ENCODE data around the gene POP4.

POP4 gene

DNA sequence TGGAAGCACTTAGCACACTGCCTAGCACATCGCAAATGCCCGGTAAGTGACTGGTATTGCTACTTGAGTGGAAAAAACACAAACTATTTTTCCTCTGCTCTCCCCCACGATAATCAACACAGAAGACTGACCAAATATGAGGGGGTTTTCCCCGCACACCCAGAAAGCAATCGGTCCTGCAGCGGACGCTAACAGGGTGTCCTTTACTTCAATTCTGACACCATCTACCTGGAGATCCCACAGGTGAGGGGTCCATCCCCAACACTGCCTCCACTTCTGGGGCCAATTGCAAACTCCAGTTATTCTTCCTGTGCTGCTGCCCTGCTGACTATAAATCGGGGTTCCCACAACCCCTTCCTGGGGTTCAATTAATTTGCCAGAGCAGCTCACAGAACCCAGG, 33.0 kb downstream of the POP4 start:
- Histone ChIP-seq H3K36me3 (ENCODE audit: control insufficient read depth in 1 of 2, insufficient read depth in 2 of 2, low read length in 2 of 2) (no peaks in the 10 kb centered on the region), H3K4me1 (ENCODE audit: control insufficient read depth in 1 of 2, insufficient read depth in 2 of 2, low read length in 2 of 2) (peaks cover 0 to 6% of the 10 kb centered on the region in 2 donors), H3K9me3 (ENCODE audit: control insufficient read depth in 1 of 2, low read length in 2 of 2) (no peaks in the 10 kb centered on the region), H3K4me3 (ENCODE audit: low read depth in 1 of 2, low read length in 2 of 2) (no peak overlapping the region), H3K27me3 (ENCODE audit: low read depth, low read length) (no peaks in the 10 kb centered on the region), H3K27ac (ENCODE audit: low read length) (no peak overlapping the region)

GRCh38 chr19:29640231-29640630, 34.1 kb downstream of the POP4 start:
- Histone ChIP-seq H3K4me1 (ENCODE audit: control insufficient read depth in 1 of 2, insufficient read depth in 2 of 2, low read length in 2 of 2) (peaks cover 0 to 9% of the 10 kb centered on the region in 2 donors), H3K27me3 (ENCODE audit: low read depth, low read length) (no peaks in the 10 kb centered on the region), H3K9me3 (ENCODE audit: control insufficient read depth in 1 of 2, low read length in 2 of 2) (no peaks in the 10 kb centered on the region), H3K4me3 (ENCODE audit: low read depth in 1 of 2, low read length in 2 of 2) (no peak overlapping the region), H3K27ac (ENCODE audit: low read length) (no peak overlapping the region), H3K36me3 (ENCODE audit: control insufficient read depth in 1 of 2, insufficient read depth in 2 of 2, low read length in 2 of 2) (no peaks in the 10 kb centered on the region)

GRCh38 chr19:29641597-29641996, 35.5 kb downstream of the POP4 start:
- Histone ChIP-seq H3K4me1 (ENCODE audit: control insufficient read depth in 1 of 2, insufficient read depth in 2 of 2, low read length in 2 of 2) (peaks cover 0 to 17% of the 10 kb centered on the region in 2 donors), H3K9me3 (ENCODE audit: control insufficient read depth in 1 of 2, low read length in 2 of 2) (no peaks in the 10 kb centered on the region), H3K36me3 (ENCODE audit: control insufficient read depth in 1 of 2, insufficient read depth in 2 of 2, low read length in 2 of 2) (no peaks in the 10 kb centered on the region), H3K4me3 (ENCODE audit: low read depth in 1 of 2, low read length in 2 of 2) (no peak overlapping the region), H3K27me3 (ENCODE audit: low read depth, low read length) (no peaks in the 10 kb centered on the region), H3K27ac (ENCODE audit: low read length) (no peak overlapping the region)

DNA sequence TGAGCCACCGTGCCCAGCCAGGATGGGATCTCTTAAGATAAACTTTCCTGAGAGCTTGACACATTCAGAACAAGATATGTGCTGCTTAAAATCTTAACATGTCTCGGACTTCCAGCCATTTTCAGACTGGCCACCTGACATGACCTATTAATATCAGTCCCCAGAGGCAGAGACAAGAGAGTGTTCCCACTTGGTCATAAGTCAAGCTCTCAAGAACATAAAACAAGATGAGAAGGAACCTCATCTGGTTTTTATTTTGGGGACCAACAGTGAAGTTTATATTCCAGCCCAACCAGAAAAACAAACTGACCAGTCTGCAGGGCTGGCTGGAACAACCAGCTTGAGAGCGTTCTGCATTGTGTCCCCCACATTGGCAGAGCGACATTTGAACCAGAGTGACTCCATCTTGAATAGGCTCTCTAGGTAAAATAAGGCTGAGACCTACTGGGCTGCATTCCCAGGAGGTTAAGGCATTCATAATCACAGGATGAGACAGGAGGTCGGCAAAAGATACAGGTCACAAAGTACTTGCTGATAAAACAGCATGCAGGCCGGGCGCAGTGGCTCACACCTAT, 37.4 kb downstream of the POP4 start:
- no peaks in the 10 kb centered on the region for H3K9me3 ChIP-seq (ENCODE audit: control insufficient read depth in 1 of 2, low read length in 2 of 2)
- H3K4me1 ChIP-seq (ENCODE audit: control insufficient read depth in 1 of 2, insufficient read depth in 2 of 2, low read length in 2 of 2) = peaks cover 0 to 10% of the 10 kb centered on the region in 2 donors
- no peak overlapping the region for H3K4me3 ChIP-seq (ENCODE audit: low read depth in 1 of 2, low read length in 2 of 2)
- H3K27ac ChIP-seq (ENCODE audit: low read length) = no peak overlapping the region
- no peaks in the 10 kb centered on the region for H3K27me3 ChIP-seq (ENCODE audit: low read depth, low read length)
- no peaks in the 10 kb centered on the region for H3K36me3 ChIP-seq (ENCODE audit: control insufficient read depth in 1 of 2, insufficient read depth in 2 of 2, low read length in 2 of 2)

DNA sequence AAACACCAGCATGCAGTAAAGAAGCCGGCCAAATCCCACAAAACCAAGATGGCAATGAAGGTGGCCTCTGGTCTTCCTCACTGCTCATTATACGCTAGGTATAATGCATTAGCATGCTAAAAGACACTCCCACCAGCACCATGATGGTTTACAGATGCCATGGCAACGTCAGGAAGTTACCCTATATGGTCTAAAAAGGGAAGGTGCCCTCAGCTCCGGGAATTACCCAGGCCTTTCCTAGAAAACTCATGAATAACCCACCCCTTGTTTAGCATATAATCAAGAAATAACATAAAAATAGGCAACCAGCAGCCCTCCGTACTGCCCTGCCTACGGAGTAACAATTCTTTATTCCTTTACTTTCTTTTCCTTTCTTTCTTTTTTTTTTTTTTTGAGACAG, 38.1 kb downstream of the POP4 start:
- no peaks in the 10 kb centered on the region for H3K9me3 ChIP-seq (ENCODE audit: control insufficient read depth in 1 of 2, low read length in 2 of 2)
- H3K4me1 ChIP-seq (ENCODE audit: control insufficient read depth in 1 of 2, insufficient read depth in 2 of 2, low read length in 2 of 2) = peaks cover 0 to 10% of the 10 kb centered on the region in 2 donors
- H3K27ac ChIP-seq (ENCODE audit: low read length) = no peak overlapping the region
- no peaks in the 10 kb centered on the region for H3K27me3 ChIP-seq (ENCODE audit: low read depth, low read length)
- H3K36me3 ChIP-seq (ENCODE audit: control insufficient read depth in 1 of 2, insufficient read depth in 2 of 2, low read length in 2 of 2) = no peaks in the 10 kb centered on the region
- H3K4me3 ChIP-seq (ENCODE audit: low read depth in 1 of 2, low read length in 2 of 2) = no peak overlapping the region

DNA sequence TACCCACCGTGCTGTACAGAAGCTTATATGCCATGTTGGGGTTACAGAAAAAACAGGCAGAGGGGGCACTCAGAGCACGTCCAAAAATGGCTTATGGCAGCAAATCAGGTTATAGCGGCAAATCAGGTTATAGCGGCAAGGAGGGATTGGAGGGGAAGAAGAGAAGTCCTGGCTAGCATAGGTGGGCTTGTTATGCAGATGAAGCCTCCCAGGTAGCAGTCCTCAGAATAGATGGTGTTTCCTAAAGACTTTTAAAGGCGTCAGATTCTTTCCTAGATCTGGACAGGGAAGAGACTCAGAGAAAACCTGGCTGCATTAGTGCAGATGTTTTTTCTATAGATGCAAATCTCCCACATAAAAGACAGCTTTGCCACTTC, 39.4 kb downstream of the POP4 start:
- Histone ChIP-seq H3K4me1 (ENCODE audit: control insufficient read depth in 1 of 2, insufficient read depth in 2 of 2, low read length in 2 of 2) (peaks cover 0 to 10% of the 10 kb centered on the region in 2 donors), H3K36me3 (ENCODE audit: control insufficient read depth in 1 of 2, insufficient read depth in 2 of 2, low read length in 2 of 2) (no peaks in the 10 kb centered on the region), H3K4me3 (ENCODE audit: low read depth in 1 of 2, low read length in 2 of 2) (no peak overlapping the region), H3K9me3 (ENCODE audit: control insufficient read depth in 1 of 2, low read length in 2 of 2) (no peaks in the 10 kb centered on the region), H3K27me3 (ENCODE audit: low read depth, low read length) (no peaks in the 10 kb centered on the region), H3K27ac (ENCODE audit: low read length) (no peak overlapping the region)

DNA sequence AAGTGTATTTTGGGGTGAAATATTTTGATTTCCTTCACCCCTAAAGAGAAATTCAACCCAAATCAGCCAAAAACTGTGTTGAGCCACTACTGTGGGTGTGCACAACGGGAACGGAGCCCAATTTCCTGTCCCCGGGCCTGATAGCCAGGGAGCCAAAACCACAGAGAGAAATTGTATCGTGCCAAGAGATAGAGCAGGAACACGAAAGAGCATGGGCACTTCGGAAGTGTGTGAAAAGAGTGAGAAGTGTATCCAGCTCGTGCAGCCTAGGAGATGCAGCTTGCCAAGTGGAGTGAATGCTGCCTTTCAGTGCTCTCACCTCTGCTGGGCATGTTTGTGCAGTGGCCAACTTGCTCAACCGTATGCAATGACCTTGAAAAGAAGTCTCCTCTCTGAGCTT, 39.8 kb downstream of the POP4 start:
- Histone ChIP-seq H3K9me3 (ENCODE audit: control insufficient read depth in 1 of 2, low read length in 2 of 2) (no peaks in the 10 kb centered on the region), H3K4me1 (ENCODE audit: control insufficient read depth in 1 of 2, insufficient read depth in 2 of 2, low read length in 2 of 2) (peaks cover 0 to 10% of the 10 kb centered on the region in 2 donors), H3K27ac (ENCODE audit: low read length) (no peak overlapping the region), H3K4me3 (ENCODE audit: low read depth in 1 of 2, low read length in 2 of 2) (no peak overlapping the region), H3K36me3 (ENCODE audit: control insufficient read depth in 1 of 2, insufficient read depth in 2 of 2, low read length in 2 of 2) (no peaks in the 10 kb centered on the region), H3K27me3 (ENCODE audit: low read depth, low read length) (no peaks in the 10 kb centered on the region)

GRCh38 chr19:29650772-29651387, 44.8 kb downstream of the POP4 start:
- H3K36me3 ChIP-seq (ENCODE audit: control insufficient read depth in 1 of 2, insufficient read depth in 2 of 2, low read length in 2 of 2) = no peaks in the 10 kb centered on the region

GRCh38 chr19:29651622-29652394, 45.7 kb downstream of the POP4 start:
- no peaks in the 10 kb centered on the region for H3K4me1 ChIP-seq (ENCODE audit: control insufficient read depth in 1 of 2, insufficient read depth in 2 of 2, low read length in 2 of 2)
- no peaks in the 10 kb centered on the region for H3K36me3 ChIP-seq (ENCODE audit: control insufficient read depth in 1 of 2, insufficient read depth in 2 of 2, low read length in 2 of 2)
- no peak overlapping the region for H3K27ac ChIP-seq (ENCODE audit: low read length)
- H3K9me3 ChIP-seq (ENCODE audit: control insufficient read depth in 1 of 2, low read length in 2 of 2) = peaks cover 0 to 2% of the 10 kb centered on the region in 2 donors
- H3K27me3 ChIP-seq (ENCODE audit: low read depth, low read length) = no peaks in the 10 kb centered on the region
- H3K4me3 ChIP-seq (ENCODE audit: low read depth in 1 of 2, low read length in 2 of 2) = no peak overlapping the region

More at GRCh38 chr19:29650772-29651387, 44.8 kb downstream of the POP4 start:
- Histone ChIP-seq H3K4me1 (ENCODE audit: control insufficient read depth in 1 of 2, insufficient read depth in 2 of 2, low read length in 2 of 2) (peaks cover 0 to 4% of the 10 kb centered on the region in 2 donors), H3K4me3 (ENCODE audit: low read depth in 1 of 2, low read length in 2 of 2) (no peak overlapping the region), H3K27me3 (ENCODE audit: low read depth, low read length) (no peaks in the 10 kb centered on the region), H3K9me3 (ENCODE audit: control insufficient read depth in 1 of 2, low read length in 2 of 2) (peaks cover 0 to 2% of the 10 kb centered on the region in 2 donors), H3K27ac (ENCODE audit: low read length) (no peak overlapping the region)

DNA sequence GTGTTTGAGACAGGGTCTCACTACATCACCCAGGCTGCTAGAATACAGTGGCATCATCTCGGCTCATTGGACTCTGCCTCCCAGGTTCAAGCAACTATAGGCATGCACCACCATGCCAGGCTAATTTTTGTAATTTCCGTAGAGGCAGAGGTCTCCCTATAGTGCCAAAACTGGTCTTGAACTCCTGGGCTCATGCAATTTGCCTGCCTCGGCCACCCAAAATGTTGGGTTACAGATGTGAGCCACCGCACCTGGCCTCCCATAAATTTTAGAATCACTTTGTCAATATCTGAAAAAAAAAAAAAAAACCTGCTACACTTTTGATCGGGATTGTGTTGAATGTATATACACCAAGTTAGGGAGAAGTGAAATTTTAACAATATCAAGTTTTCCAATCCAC, 47.3 kb downstream of the POP4 start:
- H3K27me3 ChIP-seq (ENCODE audit: low read depth, low read length) = no peaks in the 10 kb centered on the region
- H3K9me3 ChIP-seq (ENCODE audit: control insufficient read depth in 1 of 2, low read length in 2 of 2) = peaks cover 0 to 2% of the 10 kb centered on the region in 2 donors
- no peaks in the 10 kb centered on the region for H3K36me3 ChIP-seq (ENCODE audit: control insufficient read depth in 1 of 2, insufficient read depth in 2 of 2, low read length in 2 of 2)
- H3K4me1 ChIP-seq (ENCODE audit: control insufficient read depth in 1 of 2, insufficient read depth in 2 of 2, low read length in 2 of 2) = peaks cover 0 to 8% of the 10 kb centered on the region in 2 donors
- no peak overlapping the region for H3K4me3 ChIP-seq (ENCODE audit: low read depth in 1 of 2, low read length in 2 of 2)
- H3K27ac ChIP-seq (ENCODE audit: low read length) = no peak overlapping the region

DNA sequence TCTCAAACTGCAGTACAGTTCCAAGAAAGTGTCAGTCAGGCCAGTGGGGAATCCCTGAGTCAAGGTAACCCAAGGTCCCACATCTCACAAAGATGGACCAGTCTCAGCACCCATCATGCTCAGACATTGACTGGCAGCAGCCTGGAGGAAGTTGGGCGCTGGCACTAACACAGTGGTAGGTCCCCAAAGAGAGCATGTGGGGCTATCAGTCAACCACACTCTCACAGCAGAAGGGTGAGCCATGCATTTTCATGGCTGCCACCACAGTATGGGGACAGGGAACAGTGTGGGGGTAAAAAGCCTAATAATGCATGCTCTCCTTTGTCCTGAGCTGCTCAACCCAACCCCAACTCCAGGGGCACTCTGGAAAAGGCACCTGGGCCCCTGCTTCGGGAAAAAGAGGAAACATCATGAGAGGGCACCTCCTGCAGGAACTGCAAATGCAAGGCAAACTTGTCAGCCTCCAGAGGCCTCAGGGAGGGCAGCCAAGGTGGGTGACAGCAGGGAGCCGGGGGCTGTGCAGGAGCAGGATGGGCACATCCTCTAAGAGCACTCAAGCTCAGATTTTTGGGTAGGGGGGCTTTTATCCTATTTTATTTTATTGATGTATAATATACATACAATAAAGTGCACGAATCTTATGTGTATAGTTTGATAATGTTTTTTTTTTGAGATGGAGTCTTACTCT, 49.7 kb downstream of the POP4 start:
- H3K4me3 ChIP-seq (ENCODE audit: low read depth in 1 of 2, low read length in 2 of 2) = no peak overlapping the region
- H3K27me3 ChIP-seq (ENCODE audit: low read depth, low read length) = no peaks in the 10 kb centered on the region
- H3K4me1 ChIP-seq (ENCODE audit: control insufficient read depth in 1 of 2, insufficient read depth in 2 of 2, low read length in 2 of 2) = peaks cover 0 to 12% of the 10 kb centered on the region in 2 donors
- no peaks in the 10 kb centered on the region for H3K36me3 ChIP-seq (ENCODE audit: control insufficient read depth in 1 of 2, insufficient read depth in 2 of 2, low read length in 2 of 2)
- H3K27ac ChIP-seq (ENCODE audit: low read length) = no peak overlapping the region
- H3K9me3 ChIP-seq (ENCODE audit: control insufficient read depth in 1 of 2, low read length in 2 of 2) = peaks cover 0 to 2% of the 10 kb centered on the region in 2 donors

All from muscle layer of duodenum (tissue), 2 donors.